Keratinocyte (primary cell): ENCODE measurements around the gene GAGE1.
"Not testable (repeated sequence)": the region's sequence is repeated elsewhere in the genome, so short reads cannot be mapped to it uniquely, and the experiment has no call there.

Source experiments
- EZH2 ChIP-seq: IDR thresholded peaks from one replicate; pipeline ENCODE4 v1.6.1; 2012; ENCODE audit warnings: inconsistent platforms, mild to moderate bottlenecking, low read length, moderate library complexity
- TF ChIP-seq, protein P1 (sequence below), 3 experiments: IDR thresholded peaks in 1 of 3; conservative IDR thresholded peaks in 1 of 3; optimal IDR thresholded peaks in 1 of 3; 2 replicates in 2 of 3; 3 replicates in 1 of 3; pipeline versions ENCODE3 to v1.5.1; 2011; ENCODE audit warnings: low read length in 3 of 3, mild to moderate bottlenecking in 3 of 3, moderate library complexity in 2 of 3, control low read depth in 1 of 3, inconsistent platforms in 1 of 3; ENCODE audit not compliant: insufficient read depth in 2 of 3; ENCODE audit errors: extremely low read depth in 1 of 3

DNA sequence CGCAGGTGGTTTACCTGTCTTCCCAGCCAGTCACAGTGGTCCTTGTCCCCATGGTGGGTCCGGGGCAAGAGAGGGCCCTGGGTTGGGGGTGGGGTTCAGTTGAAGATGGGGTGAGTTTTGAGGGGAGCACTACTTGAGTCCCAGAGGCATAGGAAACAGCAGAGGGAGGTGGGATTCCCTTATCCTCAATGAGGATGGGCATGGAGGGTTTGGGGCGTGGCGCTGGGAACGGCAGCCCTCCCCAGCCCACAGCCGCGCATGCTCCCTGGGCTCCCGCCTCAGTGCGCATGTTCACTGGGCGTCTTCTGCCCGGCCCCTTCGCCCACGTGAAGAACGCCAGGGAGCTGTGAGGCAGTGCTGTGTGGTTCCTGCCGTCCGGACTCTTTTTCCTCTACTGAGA lies at the start of gene GAGE1:
- TF ChIP-seq, protein P1, sequence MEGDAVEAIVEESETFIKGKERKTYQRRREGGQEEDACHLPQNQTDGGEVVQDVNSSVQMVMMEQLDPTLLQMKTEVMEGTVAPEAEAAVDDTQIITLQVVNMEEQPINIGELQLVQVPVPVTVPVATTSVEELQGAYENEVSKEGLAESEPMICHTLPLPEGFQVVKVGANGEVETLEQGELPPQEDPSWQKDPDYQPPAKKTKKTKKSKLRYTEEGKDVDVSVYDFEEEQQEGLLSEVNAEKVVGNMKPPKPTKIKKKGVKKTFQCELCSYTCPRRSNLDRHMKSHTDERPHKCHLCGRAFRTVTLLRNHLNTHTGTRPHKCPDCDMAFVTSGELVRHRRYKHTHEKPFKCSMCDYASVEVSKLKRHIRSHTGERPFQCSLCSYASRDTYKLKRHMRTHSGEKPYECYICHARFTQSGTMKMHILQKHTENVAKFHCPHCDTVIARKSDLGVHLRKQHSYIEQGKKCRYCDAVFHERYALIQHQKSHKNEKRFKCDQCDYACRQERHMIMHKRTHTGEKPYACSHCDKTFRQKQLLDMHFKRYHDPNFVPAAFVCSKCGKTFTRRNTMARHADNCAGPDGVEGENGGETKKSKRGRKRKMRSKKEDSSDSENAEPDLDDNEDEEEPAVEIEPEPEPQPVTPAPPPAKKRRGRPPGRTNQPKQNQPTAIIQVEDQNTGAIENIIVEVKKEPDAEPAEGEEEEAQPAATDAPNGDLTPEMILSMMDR (optimal IDR thresholded peaks at IDR 0.05 in 1 of 3, IDR thresholded peaks at IDR 0.05 in 1 of 3, conservative IDR thresholded peaks at IDR 0.05 in 1 of 3; ENCODE audit: extremely low read depth in 1 of 3, insufficient read depth in 2 of 3, low read length in 3 of 3), result not testable (repeated sequence)
- not testable (repeated sequence) for TF ChIP-seq EZH2
